Pancreas (tissue), 10 donors: ENCODE results near the gene ZGPAT. TPM values are rescaled to one million over a fixed set of nuclear protein-coding genes. Genes with fewer than 3 reads are reported as not detected.

Experiments
- ATAC-seq, 4 donors: fragments of 200-7000 bp; cut with Tn5 transposase; one replicate each; pipeline versions ENCODE4 v1.8.0 to v1.9.1; 2020; ENCODE audit warnings: mild to moderate bottlenecking in 4 of 4, moderate library complexity in 4 of 4
- DNase-seq, 6 donors: peaks; one replicate each; pipeline ENCODE4 v3.0.0-alpha.2; 2020
- FAIRE-seq: peaks from 2 replicates; lab custom pipeline; 2012; peaks lifted over from hg19 to GRCh38; lab: Jason Lieb, UNC
- H3K27ac ChIP-seq, 4 donors: fragments of 200-600 bp; sonication (generic); 1 replicate in 3 of 4; 2 replicates in 1 of 4; pipeline versions ENCODE4 v1.5.0 to v1.8.0; 2020
- H3K27me3 ChIP-seq, 4 donors: fragments of 200-600 bp; one replicate each; pipeline ENCODE4 v1.8.0; 2021
- H3K36me3 ChIP-seq, 3 donors: fragments of 200-600 bp; sonication (generic) in 1 of 3; one replicate each; pipeline versions ENCODE4 v1.5.0 to v1.8.0; 2020 to 2021
- H3K4me1 ChIP-seq, 3 donors: fragments of 200-600 bp; one replicate each; pipeline ENCODE4 v1.8.0; 2021
- H3K4me3 ChIP-seq, 4 donors: fragments of 200-600 bp; sonication (generic) in 2 of 4; one replicate each; pipeline versions ENCODE4 v1.5.0 to v1.8.0; 2020 to 2021
- H3K9me3 ChIP-seq, 4 donors: fragments of 200-600 bp; one replicate each; pipeline ENCODE4 v1.8.0; 2021
- WGBS, 2 donors: extraction: QIAGEN DNeasy Blood & Tissue Kit; methylation state at CpG; one replicate each; pipeline ENCODE4 v1.1.7; 2013; 5-methylcytosine and 5-hydroxymethylcytosine counted together
- intact Hi-C, 3 donors: fragments of 100-400 bp; cut with DNase I; formaldehyde crosslinking; loops; one replicate each; pipeline versions ENCODE4 v1.11.1 to v1.14.2; 2022
- polyA plus RNA-seq, 2 donors: library from polyadenylated mRNA; stranded (reverse); fragments of 200-250 nt; gene quantifications; one replicate each; pipeline ENCODE4 v1.2.3, GENCODE V29; 2013
- total RNA-seq, 6 donors: library from RNA; stranded (reverse); fragmentation: NEBNext Ultra II Directional in 4 of 6; extraction: Animal tissue kit (Norgen Biotek cat#: 25700) in 4 of 6; gene quantifications; one replicate each; pipeline versions ENCODE4 v1.2.1 to v1.2.4, GENCODE V29; 2021 to 2023
- TF ChIP-seq, protein P1 (sequence below), 4 donors: fragments of 200-600 bp; sonication (generic) in 3 of 4; IDR thresholded peaks; one replicate each; pipeline versions ENCODE4 v1.5.0 to v1.8.0; 2021; ENCODE audit warnings: antibody characterized with exemption in 4 of 4
- donor health status: healthy with polysubstance abuse.
- donor health status: DM: no; HTN: no; CAD: no; lungs with moderate emphysema.
- donor health status: DM: no; HTN: no; CAD: no.
- donor health status: control.
- donor health status: control.
- donor health status: Bipolar disorder and iron deficiency.
- donor health status: DM: yes; HTN: yes; CAD: no.
- donor health status: DM: no; HTN: no; CAD: no.
- donor health status: DM: no; HTN: no; CAD: no.
- donor health status: DM: yes; HTN: yes; CAD: no.

Gene ZGPAT
- total and polyA plus RNA-seq, 8 donors: 9.3 to 61.6 (median 12.3) TPM

DNA sequence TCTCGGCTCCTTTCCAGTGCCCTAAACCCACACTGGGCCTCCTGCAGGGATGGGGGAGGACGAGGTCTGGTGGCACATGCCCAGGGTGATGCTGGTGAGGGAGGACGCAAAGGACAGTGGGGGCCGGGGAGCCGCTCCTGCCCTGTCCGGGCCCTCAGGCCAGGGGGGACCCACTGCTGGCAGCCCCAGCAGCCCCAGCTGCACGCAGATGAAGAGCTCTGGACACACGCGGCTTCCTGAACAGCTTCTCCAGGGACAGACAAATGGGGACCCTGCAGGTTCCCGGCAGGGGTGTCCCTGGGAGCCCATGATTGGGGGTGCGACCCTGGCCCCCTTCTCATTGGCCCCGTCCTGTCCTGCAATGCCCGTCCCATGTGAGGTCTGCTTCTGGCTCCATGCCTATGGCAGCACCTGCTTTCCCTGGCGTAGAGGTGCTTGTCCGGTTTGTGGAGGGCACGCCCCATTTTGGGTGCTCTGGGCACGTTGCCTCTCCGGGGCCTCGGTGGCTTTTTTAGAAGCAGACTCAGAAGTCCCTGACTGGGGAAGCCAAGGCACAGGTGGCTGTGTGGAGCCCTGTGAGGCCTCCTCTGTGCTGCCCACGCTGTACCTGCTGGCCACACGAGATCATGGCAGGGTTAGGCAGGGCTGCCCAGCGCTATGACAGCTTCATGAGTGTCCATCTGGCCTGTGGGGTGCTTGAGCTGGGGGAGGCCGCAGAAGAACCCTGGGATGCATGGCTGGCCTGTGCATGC is 26.8 kb upstream of the ZGPAT start:
- intact Hi-C loops: no loop called here
- ATAC-seq (no peak), FAIRE-seq (no peak), DNase-seq (peak in 2 of 6 donors; percentile 45 to 58)
- no peaks in the 10 kb centered on the region for H3K27me3 ChIP-seq
- H3K4me3 ChIP-seq: no peak overlapping the region
- no peaks in the 10 kb centered on the region for H3K36me3 ChIP-seq
- TF ChIP-seq, protein P1, sequence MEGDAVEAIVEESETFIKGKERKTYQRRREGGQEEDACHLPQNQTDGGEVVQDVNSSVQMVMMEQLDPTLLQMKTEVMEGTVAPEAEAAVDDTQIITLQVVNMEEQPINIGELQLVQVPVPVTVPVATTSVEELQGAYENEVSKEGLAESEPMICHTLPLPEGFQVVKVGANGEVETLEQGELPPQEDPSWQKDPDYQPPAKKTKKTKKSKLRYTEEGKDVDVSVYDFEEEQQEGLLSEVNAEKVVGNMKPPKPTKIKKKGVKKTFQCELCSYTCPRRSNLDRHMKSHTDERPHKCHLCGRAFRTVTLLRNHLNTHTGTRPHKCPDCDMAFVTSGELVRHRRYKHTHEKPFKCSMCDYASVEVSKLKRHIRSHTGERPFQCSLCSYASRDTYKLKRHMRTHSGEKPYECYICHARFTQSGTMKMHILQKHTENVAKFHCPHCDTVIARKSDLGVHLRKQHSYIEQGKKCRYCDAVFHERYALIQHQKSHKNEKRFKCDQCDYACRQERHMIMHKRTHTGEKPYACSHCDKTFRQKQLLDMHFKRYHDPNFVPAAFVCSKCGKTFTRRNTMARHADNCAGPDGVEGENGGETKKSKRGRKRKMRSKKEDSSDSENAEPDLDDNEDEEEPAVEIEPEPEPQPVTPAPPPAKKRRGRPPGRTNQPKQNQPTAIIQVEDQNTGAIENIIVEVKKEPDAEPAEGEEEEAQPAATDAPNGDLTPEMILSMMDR (IDR thresholded peaks at IDR 0.05): no peak
- WGBS, 2 donors: 92 to 93% methylated on average over 23 of the region's 23 CpGs
- peaks cover 0 to 2% (median 0%) of the 10 kb centered on the region in 3 donors for H3K4me1 ChIP-seq
- H3K27ac ChIP-seq: no peak overlapping the region
- H3K9me3 ChIP-seq: no peaks in the 10 kb centered on the region

DNA sequence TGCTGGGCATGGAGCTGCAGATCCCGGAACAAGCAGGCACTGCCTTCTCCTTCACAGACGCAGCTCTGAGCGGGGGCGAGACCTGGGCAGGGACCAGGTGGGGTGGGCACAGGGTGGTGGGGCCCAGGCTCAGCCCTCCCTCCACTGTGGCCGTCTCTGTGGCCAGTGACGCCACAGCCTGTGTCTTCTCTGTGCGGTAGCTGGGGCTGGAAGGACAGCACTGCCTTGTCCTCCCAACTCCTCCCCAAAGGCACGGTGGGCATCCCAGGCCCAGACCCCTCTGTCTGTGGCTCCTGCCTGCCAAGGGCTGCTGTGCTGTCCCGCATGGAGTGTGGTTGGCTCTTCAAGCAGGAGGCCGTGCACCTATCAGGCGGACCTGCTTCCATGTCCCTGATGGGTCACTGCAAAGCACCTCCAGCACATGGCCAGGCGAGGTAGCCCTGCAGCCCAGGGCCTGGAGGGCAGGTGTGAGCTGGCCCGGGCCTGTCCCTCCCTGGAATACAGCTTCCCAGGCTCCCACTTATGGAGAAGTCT is 26.2 kb upstream of the ZGPAT start:
- FAIRE-seq (no peak), DNase-seq (peak in 1 of 6 donors; percentile 69), ATAC-seq (no peak)
- Histone ChIP-seq H3K36me3 (no peaks in the 10 kb centered on the region), H3K27me3 (no peaks in the 10 kb centered on the region), H3K4me1 (peaks cover 0 to 2% (median 0%) of the 10 kb centered on the region in 3 donors), H3K27ac (no peak overlapping the region), H3K4me3 (no peak overlapping the region), H3K9me3 (no peaks in the 10 kb centered on the region)
- TF ChIP-seq, protein P1 (IDR thresholded peaks at IDR 0.05): no peak
- 91 to 95% methylated on average over 13 of the region's 13 CpGs for WGBS, 2 donors
- intact Hi-C loops: no loop called here

DNA sequence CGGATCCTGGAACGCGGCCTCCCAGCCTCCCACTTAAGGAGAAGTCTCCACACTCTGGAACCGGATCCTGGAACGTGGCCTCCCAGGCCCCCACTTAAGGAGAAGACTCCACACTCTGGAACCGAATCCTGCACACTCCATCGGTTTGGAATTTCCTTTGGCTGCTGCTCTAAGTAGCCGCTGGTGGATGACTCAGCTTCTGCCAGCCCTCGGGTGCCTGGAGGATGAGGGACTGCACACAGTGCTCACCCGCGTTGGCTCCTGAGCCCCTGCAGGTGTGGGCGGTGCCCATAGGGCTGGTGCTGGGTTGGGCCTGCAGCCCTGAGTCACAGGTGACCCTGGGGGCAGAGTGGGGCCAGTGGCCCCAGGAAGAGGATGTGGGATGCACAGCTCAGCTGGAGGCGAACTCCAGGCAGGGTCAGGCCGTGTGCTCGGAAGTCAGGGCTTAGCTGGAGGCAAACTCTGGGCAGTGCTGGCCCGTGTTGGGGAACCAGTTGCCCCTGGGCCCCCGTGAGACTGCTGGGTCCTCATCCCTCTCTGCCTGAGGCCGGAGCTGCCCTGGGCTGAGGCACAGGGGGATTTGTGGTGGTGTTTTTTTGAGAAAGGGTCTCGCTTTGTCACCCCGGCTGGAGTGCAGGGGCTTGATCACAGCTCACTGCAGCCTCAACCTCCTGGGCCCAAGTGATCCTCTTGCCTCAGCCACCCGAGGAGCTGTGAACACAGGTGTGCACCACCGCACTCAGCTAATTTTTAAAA is 25.3 kb upstream of the ZGPAT start:
- FAIRE-seq (no peak), DNase-seq (peak in 1 of 6 donors; percentile 25), ATAC-seq (peak in 3 of 4 donors; percentile 39 to 50 (median 40))
- peak overlapping the region in 1 of 4 donors; percentile 17 for H3K27ac ChIP-seq
- peaks cover 0 to 2% (median 0%) of the 10 kb centered on the region in 3 donors for H3K4me1 ChIP-seq
- intact Hi-C loops: no loop called here
- no peak overlapping the region for H3K4me3 ChIP-seq
- H3K36me3 ChIP-seq: no peaks in the 10 kb centered on the region
- no peaks in the 10 kb centered on the region for H3K27me3 ChIP-seq
- TF ChIP-seq, protein P1 (IDR thresholded peaks at IDR 0.05): no peak
- H3K9me3 ChIP-seq: no peaks in the 10 kb centered on the region
- WGBS, 2 donors: 86 to 87% methylated on average over 22 of the region's 22 CpGs

DNA sequence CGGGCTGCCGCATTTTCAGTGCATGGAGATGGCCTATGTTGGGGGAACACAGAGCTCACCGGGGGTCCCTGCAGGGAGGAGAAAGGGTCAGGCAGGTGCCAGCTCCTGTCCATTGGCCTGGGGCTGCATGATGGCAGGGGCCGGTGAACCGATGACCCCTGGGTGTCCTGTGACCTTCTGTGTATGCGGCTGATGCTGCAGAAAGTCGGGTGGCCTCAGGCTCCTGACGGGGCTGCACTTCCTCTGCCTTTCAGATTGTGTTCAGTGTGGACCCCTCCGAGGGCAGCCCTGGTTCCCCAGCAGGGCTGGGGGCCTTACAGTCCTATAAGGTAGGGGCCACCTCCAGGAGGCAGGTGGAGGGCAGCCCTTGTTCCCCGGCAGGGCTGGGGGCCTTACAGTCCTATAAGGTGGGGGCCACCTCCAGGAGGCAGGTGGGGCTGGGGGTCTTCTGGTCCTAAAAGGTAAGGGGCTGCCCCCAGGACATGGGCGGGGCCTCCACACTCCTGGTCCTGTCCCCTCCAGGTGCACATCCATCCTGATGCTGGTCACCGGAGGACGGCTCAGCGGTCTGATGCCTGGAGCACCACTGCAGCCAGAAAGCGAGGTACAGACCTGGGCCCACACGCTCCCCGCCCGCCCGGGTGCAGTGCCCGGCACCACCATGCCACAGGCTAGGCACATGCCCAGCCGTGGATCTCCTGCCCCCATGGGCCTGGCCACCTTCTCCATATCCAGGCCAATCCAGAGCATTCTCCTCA is 22.4 kb upstream of the ZGPAT start:
- no peaks in the 10 kb centered on the region for H3K9me3 ChIP-seq
- WGBS, 2 donors: 87 to 93% methylated on average over 21 of the region's 21 CpGs
- H3K4me1 ChIP-seq: peaks cover 0 to 2% (median 0%) of the 10 kb centered on the region in 3 donors
- no peaks in the 10 kb centered on the region for H3K27me3 ChIP-seq
- peak overlapping the region in 2 of 4 donors; percentile 8 to 81 for H3K27ac ChIP-seq
- TF ChIP-seq, protein P1 (IDR thresholded peaks at IDR 0.05): no peak
- H3K4me3 ChIP-seq: no peak overlapping the region
- intact Hi-C loops: no loop called here
- DNase-seq (peak in 1 of 6 donors; percentile 75), FAIRE-seq (no peak), ATAC-seq (no peak)
- no peaks in the 10 kb centered on the region for H3K36me3 ChIP-seq
